NCI-H1092 treated with DMSO at 0.1 percent for 48 hours (cell line): ENCODE data around the gene PTRH1.

Experiments
- DNase-seq: peaks from one replicate; lab custom pipeline; 2025; lab: John Stamatoyannopoulos, UW

The PTRH1 gene

GRCh38 chr9:127741831-127742434 is 26.5 kb upstream of the PTRH1 start:
- no peak for DNase-seq

GRCh38 chr9:127739614-127740330 is 24.3 kb upstream of the PTRH1 start:
- DNase-seq = no peak

GRCh38 chr9:127738666-127739065 is 23.2 kb upstream of the PTRH1 start:
- no peak for DNase-seq

GRCh38 chr9:127735530-127736185 is 20.2 kb upstream of the PTRH1 start:
- DNase-seq = no peak

- peak; percentile 97 for DNase-seq
Measured at GRCh38 chr9:127734747-127735529, 19.5 kb upstream of the PTRH1 start, which contains the start of gene TOR2A. TSS of gene TOR2A (minus strand) at chr9:127735294. CDS start at chr9:127735270, 24 bp downstream.

- no peak for DNase-seq
Measured at GRCh38 chr9:127734247-127734746, 18.8 kb upstream of the PTRH1 start.

- DNase-seq = no peak
Measured at GRCh38 chr9:127733614-127734013, 18.2 kb upstream of the PTRH1 start.

GRCh38 chr9:127732444-127732843 is 17.0 kb upstream of the PTRH1 start:
- DNase-seq = no peak

- no peak for DNase-seq
Measured at GRCh38 chr9:127731938-127732337, 16.5 kb upstream of the PTRH1 start.

- no peak for DNase-seq
Measured at GRCh38 chr9:127730799-127731410, 15.4 kb upstream of the PTRH1 start.

GRCh38 chr9:127730262-127730661 is 14.8 kb upstream of the PTRH1 start:
- DNase-seq = no peak

GRCh38 chr9:127729522-127730256 is 14.2 kb upstream of the PTRH1 start:
- no peak for DNase-seq

- DNase-seq = no peak
Measured at GRCh38 chr9:127728808-127729207, 13.3 kb upstream of the PTRH1 start.

- DNase-seq = no peak
Measured at GRCh38 chr9:127726871-127727270, 11.4 kb upstream of the PTRH1 start.

GRCh38 chr9:127724012-127724411 is 8.5 kb upstream of the PTRH1 start:
- peak; percentile 42 for DNase-seq

- no peak for DNase-seq
Measured at GRCh38 chr9:127723444-127723843, 8.0 kb upstream of the PTRH1 start.

GRCh38 chr9:127723013-127723412 is 7.5 kb upstream of the PTRH1 start:
- no peak for DNase-seq

GRCh38 chr9:127722055-127722745 is 6.7 kb upstream of the PTRH1 start:
- DNase-seq = no peak

GRCh38 chr9:127721391-127721821 is 5.9 kb upstream of the PTRH1 start:
- DNase-seq = no peak

- no peak for DNase-seq
Measured at GRCh38 chr9:127720865-127721227, 5.4 kb upstream of the PTRH1 start.
